GM21737 (cell line): Measurements from ENCODE around the gene ABCA13.

Source experiments
- ATAC-seq: cut with Tn5 transposase; IDR thresholded peaks from one replicate; pipeline ENCODE4 v1.9.1; 2021; ENCODE audit warnings: mild to moderate bottlenecking, moderate library complexity; ENCODE audit not compliant: unreplicated experiment

ABCA13 gene

DNA sequence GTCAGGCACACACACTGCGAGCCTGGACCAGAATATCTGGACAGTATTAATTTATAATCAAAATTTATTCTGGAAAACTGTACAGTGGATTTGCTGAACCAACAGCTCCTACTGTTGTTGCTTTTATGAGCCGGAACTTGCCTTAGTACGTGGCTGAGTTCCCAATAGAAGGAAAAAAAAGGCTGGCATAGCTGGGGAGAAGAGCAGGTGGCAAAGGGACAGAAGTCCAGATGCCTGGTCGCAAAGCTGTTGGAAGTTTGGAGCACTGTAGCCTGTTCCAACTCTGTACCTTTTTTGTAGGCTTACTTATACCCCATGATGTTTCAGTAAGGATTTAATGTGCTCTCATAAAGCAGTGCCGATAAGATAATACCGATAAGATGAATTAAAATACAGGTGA lies 333.8 kb downstream of the ABCA13 start:
- ATAC-seq, result no peak

DNA sequence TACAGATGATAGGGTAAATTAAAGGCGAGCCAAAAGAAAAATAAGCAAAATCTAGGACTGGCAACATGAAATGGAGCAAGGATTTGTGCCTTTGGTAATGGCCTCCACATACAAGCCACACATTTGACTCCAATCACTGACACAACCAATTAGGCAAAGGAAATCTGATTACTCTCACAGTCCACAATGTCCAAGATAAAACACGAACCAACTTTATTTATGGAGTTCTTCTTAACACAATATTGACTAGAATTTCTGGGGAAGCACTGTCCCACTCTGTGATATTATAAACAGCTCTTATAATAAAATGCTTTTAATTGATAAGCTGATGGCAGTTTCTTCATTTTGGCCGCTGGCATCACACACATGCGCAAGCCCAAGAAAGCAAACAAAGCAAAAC lies 334.2 kb downstream of the ABCA13 start:
- ATAC-seq, result no peak

DNA sequence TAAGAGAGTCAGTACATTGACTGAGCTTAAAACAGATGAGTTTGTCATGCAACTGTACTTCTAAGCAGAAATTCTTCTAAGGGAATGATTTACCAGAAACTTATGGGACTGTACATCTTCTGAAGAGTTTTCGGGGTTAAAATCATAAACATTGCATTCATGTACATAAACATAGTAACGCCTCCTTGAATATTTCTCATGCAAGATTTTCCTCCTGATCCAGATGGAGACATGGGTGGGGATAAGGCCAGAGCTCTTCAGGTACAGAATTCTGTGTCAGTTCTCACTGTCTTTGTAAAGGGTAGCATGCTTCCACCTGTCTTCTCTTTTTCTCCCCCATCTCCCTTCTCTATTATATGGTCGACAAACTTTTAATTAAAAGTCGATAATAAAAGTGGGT lies 335.3 kb downstream of the ABCA13 start:
- ATAC-seq, result no peak

DNA sequence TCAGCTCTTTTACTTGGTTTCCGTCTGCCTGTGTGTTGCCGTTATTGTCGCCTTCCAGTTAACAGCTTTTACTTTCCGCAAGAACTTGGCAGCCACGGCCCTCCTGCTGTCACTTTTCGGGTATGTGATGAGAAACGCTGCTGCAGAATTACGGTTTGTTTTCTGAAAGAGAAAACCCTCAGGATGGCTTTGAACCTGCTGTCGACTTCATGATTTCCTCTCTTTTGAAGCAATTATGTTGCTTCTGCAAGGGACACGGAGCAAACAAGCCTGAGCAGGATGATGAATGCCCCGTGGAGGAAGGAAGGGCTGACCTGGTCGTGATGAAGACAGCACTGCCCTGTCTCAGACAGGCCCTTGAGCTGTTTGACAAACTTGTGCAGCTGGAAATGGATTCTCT lies 339.8 kb downstream of the ABCA13 start:
- no peak for ATAC-seq

DNA sequence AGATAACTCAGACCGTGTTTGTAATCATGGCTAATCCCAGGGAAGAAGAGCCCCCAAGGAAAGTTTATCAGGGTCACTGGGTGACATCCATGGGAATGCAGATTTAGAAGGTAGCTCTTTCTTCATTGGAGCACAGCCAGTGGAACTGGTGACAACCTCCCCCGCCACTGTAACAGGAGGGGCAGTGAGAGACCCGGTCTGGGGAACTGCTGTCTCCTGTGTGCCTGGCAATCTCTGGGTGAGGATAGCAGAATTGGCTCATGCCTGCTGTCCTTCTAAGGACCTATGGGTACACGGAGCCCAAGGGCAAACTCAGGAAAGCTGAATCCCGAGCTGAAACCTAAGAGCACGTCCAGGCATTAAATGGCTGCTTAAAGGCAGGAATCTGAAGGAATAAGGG lies 341.6 kb downstream of the ABCA13 start:
- no peak for ATAC-seq

DNA sequence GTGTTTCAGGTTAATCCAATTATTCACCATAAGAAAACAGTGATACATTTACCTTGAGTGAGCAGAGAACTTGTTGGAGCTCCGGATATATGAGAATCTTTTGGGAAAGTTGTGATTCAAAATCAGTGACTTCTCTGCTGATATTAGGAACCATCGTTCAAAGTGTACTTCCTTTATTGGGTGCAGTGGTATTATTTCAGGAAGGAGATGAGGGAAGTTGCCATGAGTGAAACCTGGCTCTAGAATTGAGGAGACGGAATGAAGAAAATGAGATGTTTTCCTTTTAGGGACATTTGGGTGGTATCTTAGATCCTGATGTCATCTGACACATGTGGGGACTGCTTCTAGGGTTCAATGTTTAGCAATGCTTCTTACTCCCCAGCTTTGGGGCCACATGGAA lies 343.9 kb downstream of the ABCA13 start:
- ATAC-seq, result no peak

DNA sequence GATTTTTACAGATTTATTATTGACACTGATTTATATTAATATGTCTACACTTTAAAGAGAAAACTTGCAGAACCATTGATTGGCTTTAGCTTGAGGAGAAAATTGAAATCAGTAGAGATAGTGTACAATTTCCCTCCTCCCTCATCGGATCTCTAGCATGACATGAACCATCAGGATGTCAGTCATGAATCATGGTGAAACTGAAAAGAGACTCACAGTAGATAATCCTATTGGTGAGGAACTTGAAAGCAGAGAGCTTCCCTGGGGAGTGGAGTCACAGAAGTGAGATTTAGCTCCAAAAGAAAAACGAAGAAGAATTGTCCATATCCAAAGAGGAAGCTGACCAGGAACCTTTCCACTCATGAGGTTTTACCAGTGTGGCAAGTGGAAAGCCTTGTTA lies 346.8 kb downstream of the ABCA13 start:
- ATAC-seq, result no peak

DNA sequence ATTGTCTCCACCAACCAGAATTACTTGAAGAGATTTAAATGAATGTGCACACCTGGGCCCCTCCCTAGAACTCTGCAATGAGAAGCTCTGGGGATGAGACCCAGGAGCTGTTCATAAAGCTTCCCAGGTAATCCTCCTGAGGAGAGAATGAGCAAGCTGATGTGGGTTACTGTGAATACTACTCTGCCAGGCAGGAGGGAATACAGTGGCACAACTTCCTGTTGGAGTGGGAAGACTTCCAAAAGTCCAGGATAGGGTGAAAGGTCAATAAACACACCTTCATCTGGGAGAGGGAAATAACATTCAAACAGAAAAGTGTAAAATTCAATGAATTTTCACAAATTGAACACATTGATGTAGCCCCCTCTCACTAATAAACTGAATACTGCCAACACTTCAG lies 351.4 kb downstream of the ABCA13 start:
- no peak for ATAC-seq

DNA sequence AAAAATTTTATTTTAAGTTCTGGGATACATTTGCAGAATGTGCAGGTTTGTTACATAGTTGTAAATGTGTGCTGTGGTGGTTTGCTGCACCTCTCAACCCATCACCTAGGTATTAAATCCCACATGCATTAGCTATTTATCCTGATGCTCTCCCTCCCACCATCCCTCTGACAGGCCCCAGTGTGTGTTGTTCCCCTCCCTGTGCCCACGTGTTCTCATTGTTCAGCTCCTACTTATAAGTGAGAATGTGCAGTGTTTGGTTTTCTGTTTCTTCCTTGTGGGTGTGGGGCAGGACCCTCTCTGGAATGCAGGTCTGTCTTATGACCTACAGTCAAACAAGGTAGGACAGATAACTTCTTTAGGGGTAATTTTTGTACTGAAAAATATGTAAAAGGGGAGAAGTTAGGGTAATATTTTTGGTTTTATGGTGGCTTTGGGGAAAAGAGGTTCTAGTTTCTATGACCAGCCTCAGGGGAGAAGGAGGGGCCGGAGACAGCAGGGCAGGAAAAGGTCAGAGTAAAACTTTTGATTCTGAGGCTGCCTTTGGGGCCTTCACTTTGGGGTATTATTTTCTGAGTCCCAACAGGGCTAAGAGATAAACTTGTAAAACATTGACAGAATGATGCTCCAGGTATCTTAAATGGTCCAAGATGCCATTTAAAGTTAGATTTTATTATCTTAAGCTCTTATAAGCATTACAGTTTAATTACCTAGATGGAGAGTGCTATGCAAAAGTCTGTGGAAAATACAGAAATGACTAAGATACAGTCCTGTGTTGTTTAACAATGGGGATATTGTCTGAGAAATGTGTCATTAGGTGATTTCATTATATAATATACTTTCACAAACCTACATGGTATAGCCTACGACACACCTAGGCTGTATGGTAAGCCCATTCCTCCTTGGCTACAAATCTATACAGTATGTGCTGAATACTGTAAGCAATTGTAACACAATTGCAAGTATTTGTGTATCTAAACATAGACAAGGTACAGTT lies 354.8 kb downstream of the ABCA13 start:
- ATAC-seq, result no peak

DNA sequence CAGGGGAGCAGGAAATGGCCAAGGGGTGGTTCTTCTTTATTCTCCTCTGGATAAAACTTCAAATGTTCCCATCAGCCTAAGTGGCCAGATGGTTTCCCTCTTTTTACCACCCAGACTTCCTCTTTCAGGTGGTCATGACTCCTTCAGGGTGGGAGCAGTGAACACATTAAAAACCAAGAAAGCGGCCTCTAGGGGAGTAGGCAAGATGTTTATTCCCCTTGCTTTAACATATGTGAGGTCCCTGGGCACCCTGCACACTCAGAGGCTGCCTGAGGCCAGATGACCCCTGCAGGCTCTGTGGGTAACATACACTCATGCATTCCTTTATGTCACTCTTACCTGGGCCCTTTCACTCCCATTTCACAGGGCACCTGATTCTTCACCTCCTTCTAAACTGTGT lies 357.4 kb downstream of the ABCA13 start:
- ATAC-seq, result no peak

DNA sequence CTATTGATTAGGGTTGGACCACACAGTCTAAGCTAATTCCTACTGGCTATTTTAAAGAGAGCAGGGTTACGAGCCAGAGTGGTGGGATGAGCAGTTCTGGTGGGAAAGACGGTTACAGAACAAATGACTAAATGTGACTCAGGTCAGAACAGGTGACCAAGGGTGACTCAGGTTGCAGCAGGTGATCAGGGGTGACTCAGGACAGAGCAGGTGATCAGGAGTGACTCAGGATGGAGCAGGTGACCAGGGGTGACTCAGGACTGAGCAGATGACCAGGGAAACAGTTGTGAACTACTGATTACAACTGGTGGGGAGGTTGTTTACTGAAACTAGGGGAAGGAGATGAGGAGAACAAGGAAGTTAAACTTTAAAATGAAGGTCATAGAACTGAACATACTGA lies 366.3 kb downstream of the ABCA13 start:
- ATAC-seq, result no peak

DNA sequence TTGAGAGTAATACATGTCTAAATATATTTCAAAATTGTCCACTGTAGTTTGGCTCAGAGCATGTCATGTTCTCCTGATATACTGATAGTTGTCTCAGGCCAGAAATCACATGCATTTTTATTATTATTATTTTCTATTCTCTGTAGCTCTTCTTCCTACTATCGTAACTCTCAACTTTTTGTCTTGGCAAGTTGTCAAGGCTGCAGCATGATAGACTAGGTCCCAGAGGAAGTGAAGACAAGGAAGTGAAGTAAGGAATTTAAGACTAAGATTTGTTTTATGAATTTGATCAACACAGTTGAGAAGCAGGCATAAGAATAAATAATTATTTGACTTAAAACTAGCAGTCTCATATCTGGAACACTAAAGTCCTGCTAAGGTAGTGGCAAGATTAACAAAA lies 369.5 kb downstream of the ABCA13 start:
- no peak for ATAC-seq

DNA sequence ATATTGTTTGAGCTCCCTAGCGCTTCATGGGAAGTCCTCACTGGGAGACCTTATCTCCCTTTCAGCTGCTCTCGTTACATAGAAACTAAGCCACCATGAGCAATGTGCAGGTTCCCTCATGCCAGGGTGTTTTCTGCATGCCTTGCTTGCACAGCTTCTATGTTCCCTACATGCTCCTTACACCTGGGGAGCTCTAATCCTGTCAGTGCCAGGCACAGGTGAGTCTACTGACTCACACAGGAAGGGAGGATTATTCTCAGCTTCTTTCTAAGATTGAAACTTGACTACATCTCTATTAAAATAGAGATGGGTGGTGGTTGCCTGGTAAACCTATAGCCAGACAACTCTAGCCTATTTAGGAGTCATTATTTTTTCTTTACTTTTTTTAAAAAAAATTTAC lies 377.4 kb downstream of the ABCA13 start:
- ATAC-seq, result no peak

DNA sequence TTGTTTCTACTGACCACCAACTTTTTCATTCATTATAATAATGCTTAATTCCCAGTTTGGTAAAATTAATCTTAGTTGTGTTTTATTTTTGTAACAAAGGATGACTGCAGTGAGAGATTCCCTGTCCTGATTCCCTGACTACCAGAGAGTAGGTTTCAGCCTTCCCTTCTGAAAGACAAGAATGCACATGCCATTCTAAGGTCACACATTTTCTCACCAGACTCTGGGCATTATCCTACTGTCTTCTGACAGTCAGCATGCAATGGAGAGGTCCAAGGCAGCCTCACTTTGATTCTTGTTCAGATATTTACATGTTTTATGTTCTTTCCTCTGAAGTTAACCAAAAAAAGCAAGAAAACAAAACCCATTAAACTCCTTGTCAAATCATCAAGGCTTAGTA lies 380.4 kb downstream of the ABCA13 start:
- no peak for ATAC-seq

DNA sequence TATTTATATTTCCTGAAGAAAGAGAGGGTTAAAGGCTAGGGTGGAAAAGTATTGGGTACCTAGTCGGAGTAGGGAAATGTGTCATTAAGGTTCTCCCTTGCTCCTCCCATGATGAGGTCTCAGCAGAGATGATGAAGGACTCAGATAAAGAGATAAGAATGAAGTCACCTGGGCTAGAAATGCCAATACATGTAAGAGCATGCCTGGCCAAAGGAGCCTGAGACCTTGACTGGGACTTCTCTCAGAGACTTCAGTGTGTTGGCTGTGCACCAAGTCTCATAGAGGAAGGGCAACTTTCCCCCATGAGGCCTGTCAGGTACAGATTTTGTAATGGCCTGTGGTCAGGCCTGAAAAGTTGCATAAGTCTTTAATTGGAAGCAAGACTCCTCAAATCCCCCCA lies 392.1 kb downstream of the ABCA13 start:
- ATAC-seq, result no peak

DNA sequence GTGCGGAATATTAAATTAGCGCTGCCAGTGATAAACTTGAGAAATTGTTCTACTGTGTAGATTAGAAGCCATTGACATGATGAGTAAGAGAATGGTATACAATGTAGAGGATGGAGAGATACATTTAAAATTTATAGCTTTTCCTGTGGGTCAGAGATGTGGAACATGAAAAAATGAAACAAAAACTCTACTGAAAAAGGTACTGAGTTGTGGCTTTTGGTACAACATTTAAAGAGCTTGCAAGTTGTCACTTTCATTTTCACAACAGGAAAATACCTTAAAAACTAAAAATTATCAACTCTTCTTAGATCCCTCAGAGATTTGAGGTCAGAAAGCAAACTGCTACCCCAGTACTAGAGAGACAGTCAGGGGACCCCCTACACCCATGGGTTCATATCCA lies 404.3 kb downstream of the ABCA13 start:
- no peak for ATAC-seq

DNA sequence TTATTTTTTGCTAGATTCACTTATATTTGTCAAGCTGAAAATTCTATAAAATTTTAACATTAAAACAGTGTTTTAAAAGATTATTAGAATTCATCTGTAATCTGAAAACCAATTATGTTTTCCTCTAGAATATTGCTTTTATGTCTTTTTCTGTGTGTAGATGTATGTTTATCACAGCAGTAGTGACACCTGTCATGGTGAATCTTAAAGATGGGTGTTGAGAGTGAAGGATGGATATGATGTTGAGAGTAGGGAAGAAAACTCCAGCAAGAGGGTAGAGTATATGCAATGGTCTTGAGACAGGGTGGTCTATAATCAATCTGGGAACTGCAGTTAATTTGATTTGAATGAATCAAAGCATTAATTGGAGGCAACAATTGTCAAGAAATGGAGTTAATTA lies 416.2 kb downstream of the ABCA13 start:
- ATAC-seq, result no peak

DNA sequence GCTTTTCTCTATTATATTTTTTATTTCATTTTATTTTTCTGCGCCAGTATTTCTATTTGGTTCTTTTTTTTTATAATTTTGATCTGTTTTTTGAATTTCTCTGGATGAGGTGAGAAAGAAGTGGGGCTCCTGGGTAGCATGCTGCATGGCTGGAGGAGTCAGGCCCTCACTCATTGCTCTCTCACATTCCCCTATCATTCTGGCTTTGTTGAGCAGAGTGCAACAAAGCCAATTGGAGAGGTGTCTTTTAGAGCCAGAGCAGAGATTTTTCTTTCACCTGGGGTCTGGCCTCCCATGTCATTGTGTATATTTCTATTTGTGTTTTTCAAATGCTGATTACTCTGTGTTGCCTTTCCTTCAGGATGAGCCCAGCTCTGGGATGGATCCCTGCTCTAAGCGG lies 423.1 kb downstream of the ABCA13 start:
- no peak for ATAC-seq

DNA sequence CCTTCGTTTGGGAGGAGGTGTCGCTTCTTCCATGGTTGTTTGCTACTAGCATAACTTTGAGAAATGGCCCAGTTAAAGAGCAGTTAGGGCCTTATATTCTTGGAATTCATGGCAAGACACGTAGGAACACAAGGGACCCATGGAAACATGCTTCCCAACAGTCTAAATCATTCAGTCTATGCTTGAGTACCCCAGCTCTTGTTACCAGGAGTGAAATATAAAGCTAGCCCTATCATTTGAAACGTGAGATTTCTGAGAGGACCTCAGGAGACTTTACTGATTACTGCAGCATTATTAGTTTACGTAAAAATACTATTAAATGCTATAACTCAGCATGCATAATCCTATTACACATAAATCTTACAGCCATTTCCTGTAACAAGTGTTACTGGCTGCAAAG lies 424.5 kb downstream of the ABCA13 start:
- ATAC-seq, result no peak

DNA sequence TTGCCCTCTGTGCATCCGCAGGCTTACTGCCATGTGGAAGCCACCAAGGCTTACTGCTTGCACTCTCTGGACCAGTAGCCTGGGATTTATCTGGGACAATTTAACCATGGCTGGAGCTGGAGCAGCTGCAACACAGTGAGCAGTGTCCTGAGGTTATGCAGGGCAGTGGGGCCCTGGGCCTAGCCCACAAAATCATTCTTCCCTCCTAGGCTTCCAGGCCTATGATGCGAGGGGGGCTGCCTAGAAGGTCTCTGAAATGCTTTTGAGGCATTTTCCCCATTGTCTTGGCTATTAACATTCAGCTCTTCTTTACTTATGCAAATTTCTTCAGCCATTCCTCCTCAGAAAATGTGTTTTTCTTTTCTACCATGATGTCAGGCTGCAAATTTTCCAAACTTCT lies 439.4 kb downstream of the ABCA13 start:
- no peak for ATAC-seq

DNA sequence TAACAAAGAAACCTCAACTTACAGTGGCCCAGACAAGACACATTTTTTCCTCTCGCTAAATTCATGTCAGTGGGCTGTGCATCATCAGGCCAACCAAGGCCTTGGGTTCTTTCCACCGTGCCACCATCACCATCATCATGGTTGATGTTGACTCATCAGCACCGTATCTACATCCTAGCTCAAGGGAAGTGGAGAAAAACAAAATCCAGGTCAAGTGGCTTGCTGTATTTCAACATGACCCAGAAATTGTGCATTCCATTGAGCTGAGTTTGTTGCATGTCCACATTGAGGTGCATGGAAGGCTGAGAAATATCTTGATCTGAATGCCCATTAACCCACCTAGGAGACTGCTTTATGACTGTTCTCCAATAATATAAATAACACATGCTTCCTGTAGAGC lies 440.7 kb downstream of the ABCA13 start:
- no peak for ATAC-seq

DNA sequence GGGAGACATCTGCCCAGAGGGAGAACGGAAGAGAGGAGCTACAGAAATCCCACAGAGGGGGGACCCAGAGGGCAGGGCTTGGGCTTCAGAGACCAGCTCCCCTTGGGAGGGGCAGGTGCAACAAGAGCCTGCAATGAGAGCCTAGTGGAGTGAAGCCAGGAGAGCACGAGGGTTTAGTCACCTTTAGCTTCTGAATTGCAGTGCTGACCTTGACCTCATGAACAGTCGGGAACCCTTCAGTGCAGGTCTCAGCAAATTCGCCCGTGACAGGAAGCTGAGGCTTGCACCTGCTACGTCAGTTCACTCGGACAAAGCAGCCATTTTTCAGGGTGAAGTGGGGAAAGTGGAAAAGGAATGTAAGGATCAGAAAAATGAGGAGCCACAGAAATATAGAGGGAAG lies 446.2 kb downstream of the ABCA13 start:
- no peak for ATAC-seq

DNA sequence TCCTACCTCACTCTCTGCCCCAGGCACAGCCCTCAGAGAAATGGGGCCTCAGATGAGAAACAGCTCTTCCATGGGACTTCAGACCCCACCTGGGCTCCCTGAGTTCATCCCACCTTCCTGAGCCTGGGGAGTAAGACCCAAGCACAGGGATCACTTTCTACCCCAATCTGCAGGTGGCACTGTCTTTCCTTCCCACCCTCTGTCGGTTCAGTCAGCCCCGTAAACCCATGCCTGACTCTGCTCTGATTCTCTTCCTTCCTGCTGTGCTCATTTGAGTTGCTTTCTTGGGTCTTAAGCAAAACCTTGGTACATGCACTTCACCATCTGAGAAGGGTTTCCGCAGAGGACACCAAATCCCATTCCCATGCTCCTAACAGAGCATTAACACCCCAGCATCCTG lies 446.7 kb downstream of the ABCA13 start:
- ATAC-seq, result no peak
